ENCODE data around the gene NACC1. TPM values are rescaled to one million over a fixed set of nuclear protein-coding genes. Genes with fewer than 3 reads are reported as not detected.

Gene NACC1
- total RNA-seq, 4 donors from 2014 or later = 31.6 to 54.2 (median 36.5) TPM

DNA sequence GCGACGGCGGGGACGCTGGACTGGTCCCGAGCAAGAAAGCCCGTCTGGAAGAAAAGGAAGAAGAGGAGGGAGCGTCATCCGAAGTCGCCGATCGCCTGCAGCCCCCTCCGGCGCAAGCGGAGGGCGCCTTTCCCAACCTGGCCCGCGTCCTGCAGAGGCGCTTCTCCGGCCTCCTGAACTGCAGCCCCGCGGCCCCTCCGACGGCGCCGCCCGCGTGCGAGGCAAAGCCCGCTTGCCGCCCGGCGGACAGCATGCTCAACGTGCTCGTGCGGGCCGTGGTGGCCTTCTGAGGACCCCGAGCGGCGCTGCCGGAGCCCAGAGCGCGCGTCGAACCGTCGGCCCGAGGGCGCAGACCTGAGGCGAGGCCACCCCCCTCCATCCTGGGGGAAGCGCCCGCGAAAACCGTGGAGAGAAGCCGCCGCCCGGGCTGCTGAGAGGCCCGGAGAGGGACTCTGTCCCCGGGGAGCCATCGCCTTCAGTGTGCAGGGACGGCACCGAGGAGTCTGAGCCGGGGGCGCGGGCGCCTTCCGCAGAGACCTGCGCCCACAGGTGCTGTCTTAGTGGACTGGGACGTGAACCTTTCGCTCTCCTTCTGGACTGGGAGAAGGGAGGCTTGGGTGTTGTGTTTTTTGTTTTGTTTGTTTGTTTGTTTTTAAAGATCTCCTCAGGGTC lies 35.6 kb downstream of the NACC1 start:
- Histone ChIP-seq H3K36me3 (no peaks in the 10 kb centered on the region), H3K9me3 (no peaks in the 10 kb centered on the region), H3K27me3 (no peaks in the 10 kb centered on the region), H3K4me1 (peaks cover 2 to 31% (median 21%) of the 10 kb centered on the region in 4 donors), H3K27ac (peak overlapping the region; percentile 96 to 100 (median 99)), H3K4me3 (peak overlapping the region; percentile 70 to 92 (median 86))
- TF ChIP-seq, protein P1, sequence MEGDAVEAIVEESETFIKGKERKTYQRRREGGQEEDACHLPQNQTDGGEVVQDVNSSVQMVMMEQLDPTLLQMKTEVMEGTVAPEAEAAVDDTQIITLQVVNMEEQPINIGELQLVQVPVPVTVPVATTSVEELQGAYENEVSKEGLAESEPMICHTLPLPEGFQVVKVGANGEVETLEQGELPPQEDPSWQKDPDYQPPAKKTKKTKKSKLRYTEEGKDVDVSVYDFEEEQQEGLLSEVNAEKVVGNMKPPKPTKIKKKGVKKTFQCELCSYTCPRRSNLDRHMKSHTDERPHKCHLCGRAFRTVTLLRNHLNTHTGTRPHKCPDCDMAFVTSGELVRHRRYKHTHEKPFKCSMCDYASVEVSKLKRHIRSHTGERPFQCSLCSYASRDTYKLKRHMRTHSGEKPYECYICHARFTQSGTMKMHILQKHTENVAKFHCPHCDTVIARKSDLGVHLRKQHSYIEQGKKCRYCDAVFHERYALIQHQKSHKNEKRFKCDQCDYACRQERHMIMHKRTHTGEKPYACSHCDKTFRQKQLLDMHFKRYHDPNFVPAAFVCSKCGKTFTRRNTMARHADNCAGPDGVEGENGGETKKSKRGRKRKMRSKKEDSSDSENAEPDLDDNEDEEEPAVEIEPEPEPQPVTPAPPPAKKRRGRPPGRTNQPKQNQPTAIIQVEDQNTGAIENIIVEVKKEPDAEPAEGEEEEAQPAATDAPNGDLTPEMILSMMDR (IDR thresholded peaks at IDR 0.05) = peak in 2 of 5 experiments; percentile 3 to 20
- TF ChIP-seq POLR2AphosphoS5 (IDR thresholded peaks at IDR 0.05) (peak in 2 of 3 donors; percentile 42 to 83), EP300 (IDR thresholded peaks at IDR 0.05; ENCODE audit: low read depth) (no peak), POLR2A (IDR thresholded peaks at IDR 0.05) (no peak)
- intact Hi-C loops (cut with DNase I; ENCODE audit: low total_unique reads) = loop anchor here (10.0 kb wide), 2 partner anchors 369 to 1361 kb away; partner anchors contain the start of gene DNAJB1
- in situ Hi-C loops (cut with MboI; ENCODE audit: low pct_ligation_motif_present in 1 of 4, low pct_unique_long_range_greater_than_20kb in 1 of 4, low sequenced_read_pairs in 3 of 4) = no loop called here
- peak; percentile 47 for DNase-seq
- WGBS, 2 donors (ENCODE audit: low coverage in 1 of 2) = 0% methylated on average over 38 of the region's 69 CpGs; no CpG with 5 or more reads in 1 of the 2 donors

DNA sequence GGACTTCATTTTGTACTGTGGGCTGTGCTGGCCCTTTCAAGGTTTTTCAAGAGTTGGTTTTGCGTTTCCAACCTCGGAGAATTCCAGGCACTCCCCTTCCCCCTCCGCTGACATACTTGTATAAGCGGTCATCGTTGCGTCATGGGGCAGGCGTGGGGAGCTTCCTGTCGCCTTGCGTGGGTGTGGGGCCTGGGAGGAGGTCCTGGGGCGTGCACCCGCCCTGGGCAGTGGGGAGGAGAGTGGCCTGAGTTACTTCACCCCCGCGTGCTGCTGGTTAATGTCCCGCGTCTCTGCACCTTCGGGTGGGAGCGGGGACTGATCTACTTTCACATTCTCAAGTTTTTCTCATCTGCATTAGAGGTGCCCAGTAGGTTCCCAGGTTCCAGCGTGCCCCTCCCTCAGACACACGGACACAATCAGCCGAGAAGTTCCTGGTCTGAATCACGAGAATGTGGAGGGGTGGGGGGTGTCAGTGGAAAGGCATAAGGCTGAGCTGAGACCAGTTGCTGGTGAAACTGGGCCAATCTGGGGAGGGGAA lies 36.2 kb downstream of the NACC1 start:
- peak; percentile 93 for DNase-seq
- WGBS, 2 donors (ENCODE audit: low coverage in 1 of 2) = 0 to 5% methylated on average over 4 to 20 of the region's 21 CpGs
- H3K4me1 ChIP-seq = peaks cover 0 to 25% (median 17%) of the 10 kb centered on the region in 4 donors
- peak; percentile 91 for TF ChIP-seq POLR2A (IDR thresholded peaks at IDR 0.05)
- TF ChIP-seq EP300 (IDR thresholded peaks at IDR 0.05; ENCODE audit: low read depth) = peak; percentile 78
- TF ChIP-seq, protein P1 (IDR thresholded peaks at IDR 0.05) = no peak
- peak; percentile 92 to 96 (median 95) for TF ChIP-seq POLR2AphosphoS5 (IDR thresholded peaks at IDR 0.05)
- no peaks in the 10 kb centered on the region for H3K27me3 ChIP-seq
- H3K36me3 ChIP-seq = no peaks in the 10 kb centered on the region
- H3K4me3 ChIP-seq = peak overlapping the region; percentile 70 to 92 (median 86)
- H3K9me3 ChIP-seq = no peaks in the 10 kb centered on the region
- intact Hi-C loops (cut with DNase I; ENCODE audit: low total_unique reads) (loop anchor here (10.0 kb wide), 2 partner anchors 370 to 1360 kb away; partner anchors contain the start of gene DNAJB1), in situ Hi-C loops (cut with MboI; ENCODE audit: low pct_ligation_motif_present in 1 of 4, low pct_unique_long_range_greater_than_20kb in 1 of 4, low sequenced_read_pairs in 3 of 4) (no loop called here)
- peak overlapping the region; percentile 96 to 100 (median 99) for H3K27ac ChIP-seq

DNA sequence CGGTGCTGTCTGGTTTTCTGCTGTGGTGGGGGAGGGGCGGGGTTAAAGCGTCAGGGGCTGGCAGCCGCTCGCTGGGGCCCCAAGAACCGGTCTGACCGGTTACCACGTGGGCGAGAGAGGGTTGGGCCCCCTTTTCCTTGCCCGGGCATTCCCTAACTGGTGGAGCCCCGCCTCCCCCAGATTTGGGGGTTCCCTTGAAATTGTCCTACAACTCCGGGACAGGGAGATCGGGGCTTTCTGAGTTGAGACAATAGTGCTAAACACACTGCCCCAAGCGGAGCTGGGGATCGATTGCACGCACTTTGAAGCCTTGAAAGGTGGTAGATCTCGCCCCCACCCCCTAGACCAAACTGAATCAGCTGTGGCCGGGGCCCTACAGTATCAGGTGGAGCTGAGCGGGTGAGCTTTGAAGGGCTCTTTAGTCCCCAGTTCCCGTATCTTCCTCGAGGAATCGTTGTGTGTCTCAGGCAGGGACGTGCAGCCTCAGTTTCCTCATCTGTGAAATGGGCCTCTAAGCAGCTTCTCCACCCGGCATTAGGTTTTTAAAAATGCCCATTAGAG lies 36.9 kb downstream of the NACC1 start:
- 0 to 2% methylated on average over 2 to 23 of the region's 24 CpGs for WGBS, 2 donors (ENCODE audit: low coverage in 1 of 2)
- intact Hi-C loops (cut with DNase I; ENCODE audit: low total_unique reads) = loop anchor here (10.0 kb wide), 2 partner anchors 370 to 1360 kb away; partner anchors contain the start of gene DNAJB1
- H3K4me3 ChIP-seq = peak overlapping the region; percentile 70 to 92 (median 86)

More for the DNA sequence above, 36.9 kb downstream of the NACC1 start:
- in situ Hi-C loops (cut with MboI; ENCODE audit: low pct_ligation_motif_present in 1 of 4, low pct_unique_long_range_greater_than_20kb in 1 of 4, low sequenced_read_pairs in 3 of 4) = no loop called here
- TF ChIP-seq EP300 (IDR thresholded peaks at IDR 0.05; ENCODE audit: low read depth) (no peak), POLR2A (IDR thresholded peaks at IDR 0.05) (peak; percentile 21), POLR2AphosphoS5 (IDR thresholded peaks at IDR 0.05) (peak in 1 of 3 donors; percentile 87)
- TF ChIP-seq, protein P1 (IDR thresholded peaks at IDR 0.05) = peak in 2 of 5 experiments; percentile 21 to 24
- Histone ChIP-seq H3K27ac (peak overlapping the region; percentile 96 to 100 (median 99)), H3K27me3 (no peaks in the 10 kb centered on the region), H3K4me1 (peaks cover 0 to 22% (median 17%) of the 10 kb centered on the region in 4 donors), H3K9me3 (no peaks in the 10 kb centered on the region), H3K36me3 (no peaks in the 10 kb centered on the region)
- peak; percentile 92 for DNase-seq

All from transverse colon (tissue), 4 donors.